Keratinocyte (primary cell): ENCODE data around the gene HS6ST3. TPM values are rescaled to one million over a fixed set of nuclear protein-coding genes. Genes with fewer than 3 reads are reported as not detected.

Experiments
- DNase-seq: peaks from one replicate; pipeline ENCODE4 v3.0.0-alpha.2; 2011; ENCODE audit warnings: low read depth, missing footprints, low spot score
- FAIRE-seq: peaks from 2 replicates; lab custom pipeline; 2011; peaks lifted over from hg19 to GRCh38; lab: Jason Lieb, UNC
- H2AFZ ChIP-seq: 2 replicates; pipeline ENCODE4 v1.6.0; 2012; ENCODE audit warnings: low read length, control low read depth, inconsistent platforms; ENCODE audit not compliant: control insufficient read depth
- H3K27ac ChIP-seq: 2 replicates; pipeline ENCODE4 v1.5.1; 2011; ENCODE audit warnings: low read length; ENCODE audit not compliant: control insufficient read depth, insufficient read depth
- H3K27me3 ChIP-seq: 3 replicates; pipeline ENCODE4 v1.6.0; 2011; ENCODE audit warnings: low read length; ENCODE audit not compliant: control insufficient read depth, insufficient read depth; ENCODE audit errors: extremely low read depth
- H3K36me3 ChIP-seq, 2 experiments: 2 replicates in 1 of 2; 3 replicates in 1 of 2; pipeline ENCODE4 v1.5.1; 2011; ENCODE audit warnings: low read length in 2 of 2, mild to moderate bottlenecking in 1 of 2; ENCODE audit not compliant: control insufficient read depth in 2 of 2, insufficient read depth in 2 of 2; ENCODE audit errors: extremely low read depth in 1 of 2
- H3K4me1 ChIP-seq: 3 replicates; pipeline ENCODE4 v1.5.1; 2011; ENCODE audit warnings: low read length; ENCODE audit not compliant: control insufficient read depth, insufficient read depth; ENCODE audit errors: extremely low read depth
- H3K4me2 ChIP-seq: 3 replicates; pipeline ENCODE4 v1.6.0; 2011; ENCODE audit warnings: low read depth, low read length; ENCODE audit not compliant: control insufficient read depth, insufficient read depth; ENCODE audit errors: extremely low read depth
- H3K4me3 ChIP-seq, 3 experiments: fragments of 200-600 bp in 1 of 3; sonication (generic) in 1 of 3; 2 replicates in 2 of 3; 3 replicates in 1 of 3; pipeline ENCODE4 v1.5.1; 2011 to 2016; ENCODE audit warnings: low read length in 3 of 3, mild to moderate bottlenecking in 3 of 3, control low read depth in 2 of 3, inconsistent platforms in 1 of 3, low read depth in 1 of 3, mixed read lengths in 1 of 3, mixed run types in 1 of 3, moderate library complexity in 1 of 3; ENCODE audit not compliant: control insufficient read depth in 2 of 3, insufficient read depth in 2 of 3; ENCODE audit errors: extremely low read depth in 1 of 3
- H3K79me2 ChIP-seq: 2 replicates; pipeline ENCODE4 v1.6.0; 2012; ENCODE audit warnings: low read length; ENCODE audit not compliant: control insufficient read depth, insufficient read depth
- H3K9ac ChIP-seq: 3 replicates; pipeline ENCODE4 v1.6.0; 2011; ENCODE audit warnings: low read length; ENCODE audit not compliant: control insufficient read depth, insufficient read depth; ENCODE audit errors: extremely low read depth
- H3K9me1 ChIP-seq: 3 replicates; pipeline ENCODE4 v1.6.0; 2011; ENCODE audit warnings: low read length; ENCODE audit not compliant: control insufficient read depth, insufficient read depth; ENCODE audit errors: extremely low read depth
- H3K9me3 ChIP-seq: 2 replicates; pipeline ENCODE4 v1.5.1; 2012; ENCODE audit warnings: low read depth, low read length; ENCODE audit not compliant: control insufficient read depth
- H4K20me1 ChIP-seq: 3 replicates; pipeline ENCODE4 v1.6.0; 2011; ENCODE audit warnings: low read length; ENCODE audit not compliant: control insufficient read depth, insufficient read depth; ENCODE audit errors: extremely low read depth
- EZH2 ChIP-seq: IDR thresholded peaks from one replicate; pipeline ENCODE4 v1.6.1; 2012; ENCODE audit warnings: inconsistent platforms, mild to moderate bottlenecking, low read length, moderate library complexity
- dilution Hi-C: fragments of 300-500 bp; cut with MboI; formaldehyde crosslinking; loops from one replicate; pipeline ENCODE4 v1.7.0; 2020; ENCODE audit warnings: low sequenced_read_pairs; ENCODE audit not compliant: extremely low pct_ligation_motif_present
- polyA plus RNA-seq, 5 experiments: library from polyadenylated mRNA; depleted of rRNA in 3 of 5; stranded (reverse) in 3 of 5; stranded (forward) in 1 of 5; unstranded in 1 of 5; fragments of >200 nt; gene quantifications; 1 replicate in 1 of 5; 2 replicates in 3 of 5; 3 replicates in 1 of 5; pipeline versions ENCODE4 v1.2.1 to v1.2.3, GENCODE V29; 2011 to 2012; ENCODE audit warnings: missing spikeins in 2 of 5, low read depth in 1 of 5, low replicate concordance in 1 of 5
- TF ChIP-seq, protein P1 (sequence below), 3 experiments: IDR thresholded peaks in 1 of 3; conservative IDR thresholded peaks in 1 of 3; optimal IDR thresholded peaks in 1 of 3; 2 replicates in 2 of 3; 3 replicates in 1 of 3; pipeline versions ENCODE3 to v1.5.1; 2011; ENCODE audit warnings: low read length in 3 of 3, mild to moderate bottlenecking in 3 of 3, moderate library complexity in 2 of 3, control low read depth in 1 of 3, inconsistent platforms in 1 of 3; ENCODE audit not compliant: insufficient read depth in 2 of 3; ENCODE audit errors: extremely low read depth in 1 of 3

The HS6ST3 gene
- polyA plus RNA-seq, 1 donor (not counting 4 experiments of a cell fraction or from before 2014, with no cell fraction given), result 0.03 TPM

DNA sequence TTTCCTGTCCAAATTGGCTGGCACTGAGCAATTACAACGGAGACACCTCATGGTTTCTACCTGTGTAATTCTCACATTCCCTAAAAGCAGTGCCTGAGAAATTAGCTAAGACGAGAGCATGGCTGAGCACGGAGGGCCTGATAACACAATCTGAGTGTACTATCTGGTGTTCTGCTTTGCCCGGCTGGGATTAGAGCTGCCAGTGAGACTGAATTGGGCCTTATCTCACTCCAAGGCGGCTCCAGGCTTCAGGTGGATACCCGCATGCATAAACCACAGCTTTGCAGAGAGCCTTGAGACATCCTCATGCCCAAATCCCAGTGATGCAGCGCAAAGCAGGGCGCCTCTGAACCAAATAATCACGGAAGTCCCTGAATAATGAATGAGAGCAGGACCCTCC lies 732.1 kb downstream of the HS6ST3 start:
- no peak overlapping the region for H2AFZ ChIP-seq
- FAIRE-seq (no peak), DNase-seq (no peak)
- H3K27ac ChIP-seq, result no peak overlapping the region
- H3K4me1 ChIP-seq, result no peaks in the 10 kb centered on the region
- no peaks in the 10 kb centered on the region for H4K20me1 ChIP-seq
- no peak overlapping the region for H3K4me2 ChIP-seq
- dilution Hi-C loops, result no loop called here
- no peaks in the 10 kb centered on the region for H3K27me3 ChIP-seq
- TF ChIP-seq EZH2, result no peak
- TF ChIP-seq, protein P1, sequence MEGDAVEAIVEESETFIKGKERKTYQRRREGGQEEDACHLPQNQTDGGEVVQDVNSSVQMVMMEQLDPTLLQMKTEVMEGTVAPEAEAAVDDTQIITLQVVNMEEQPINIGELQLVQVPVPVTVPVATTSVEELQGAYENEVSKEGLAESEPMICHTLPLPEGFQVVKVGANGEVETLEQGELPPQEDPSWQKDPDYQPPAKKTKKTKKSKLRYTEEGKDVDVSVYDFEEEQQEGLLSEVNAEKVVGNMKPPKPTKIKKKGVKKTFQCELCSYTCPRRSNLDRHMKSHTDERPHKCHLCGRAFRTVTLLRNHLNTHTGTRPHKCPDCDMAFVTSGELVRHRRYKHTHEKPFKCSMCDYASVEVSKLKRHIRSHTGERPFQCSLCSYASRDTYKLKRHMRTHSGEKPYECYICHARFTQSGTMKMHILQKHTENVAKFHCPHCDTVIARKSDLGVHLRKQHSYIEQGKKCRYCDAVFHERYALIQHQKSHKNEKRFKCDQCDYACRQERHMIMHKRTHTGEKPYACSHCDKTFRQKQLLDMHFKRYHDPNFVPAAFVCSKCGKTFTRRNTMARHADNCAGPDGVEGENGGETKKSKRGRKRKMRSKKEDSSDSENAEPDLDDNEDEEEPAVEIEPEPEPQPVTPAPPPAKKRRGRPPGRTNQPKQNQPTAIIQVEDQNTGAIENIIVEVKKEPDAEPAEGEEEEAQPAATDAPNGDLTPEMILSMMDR (optimal IDR thresholded peaks at IDR 0.05 in 1 of 3, IDR thresholded peaks at IDR 0.05 in 1 of 3, conservative IDR thresholded peaks at IDR 0.05 in 1 of 3; ENCODE audit: extremely low read depth in 1 of 3, insufficient read depth in 2 of 3, low read length in 3 of 3), result no peak
- H3K9me1 ChIP-seq, result no peaks in the 10 kb centered on the region
- H3K9me3 ChIP-seq, result no peaks in the 10 kb centered on the region
- no peak overlapping the region for H3K4me3 ChIP-seq
- H3K9ac ChIP-seq, result no peak overlapping the region
- no peaks in the 10 kb centered on the region for H3K36me3 ChIP-seq
- no peaks in the 10 kb centered on the region for H3K79me2 ChIP-seq

DNA sequence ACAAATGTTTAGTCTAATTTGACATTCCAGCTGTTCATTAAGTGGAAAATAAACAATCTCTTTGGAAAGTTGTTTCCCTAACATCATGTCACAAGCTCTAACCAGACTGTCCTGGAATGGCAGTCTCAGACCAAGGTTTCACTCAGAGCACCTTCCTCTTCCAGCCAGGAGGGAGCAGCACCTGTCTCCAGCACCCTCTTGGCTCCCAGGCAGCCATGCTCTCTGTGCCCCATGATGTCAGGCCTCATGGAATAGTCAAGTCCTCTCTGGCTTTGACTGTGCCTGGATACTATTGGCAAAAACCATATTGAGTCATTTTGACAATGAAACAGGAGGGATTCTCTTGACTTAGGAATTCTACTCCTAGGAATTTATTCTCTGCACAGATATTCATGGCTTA lies 733.0 kb downstream of the HS6ST3 start:
- no peak overlapping the region for H3K27ac ChIP-seq
- H3K9ac ChIP-seq, result no peak overlapping the region
- H3K79me2 ChIP-seq, result no peaks in the 10 kb centered on the region
- dilution Hi-C loops, result no loop called here
- H3K9me3 ChIP-seq, result no peaks in the 10 kb centered on the region
- no peaks in the 10 kb centered on the region for H3K36me3 ChIP-seq
- no peaks in the 10 kb centered on the region for H3K4me1 ChIP-seq
- no peaks in the 10 kb centered on the region for H3K27me3 ChIP-seq
- FAIRE-seq, result no peak
- no peak overlapping the region for H3K4me2 ChIP-seq
- H4K20me1 ChIP-seq, result no peaks in the 10 kb centered on the region
- no peak for TF ChIP-seq EZH2
- TF ChIP-seq, protein P1 (optimal IDR thresholded peaks at IDR 0.05 in 1 of 3, IDR thresholded peaks at IDR 0.05 in 1 of 3, conservative IDR thresholded peaks at IDR 0.05 in 1 of 3; ENCODE audit: extremely low read depth in 1 of 3, insufficient read depth in 2 of 3, low read length in 3 of 3), result peak; percentile 19 to 53 (median 53)
- no peak overlapping the region for H2AFZ ChIP-seq
- no peaks in the 10 kb centered on the region for H3K9me1 ChIP-seq
- H3K4me3 ChIP-seq, result no peak overlapping the region
- no peak for DNase-seq
